ENCODE data around the gene RELN.

- TF ChIP-seq CTCF (conservative IDR thresholded peaks at IDR 0.05; ENCODE audit: low read length) (no peak), EZH2phosphoT487 (IDR thresholded peaks at IDR 0.05; ENCODE audit: borderline replicate concordance) (no peak)
Measured at GRCh38 chr7:103656221-103656620, 333.2 kb downstream of the RELN start.
